HTR-8/SVneo (cell line): ENCODE measurements around the gene TAGLN2.

ENCODE experiments used
- DNase-seq: peaks from one replicate; pipeline ENCODE4 v3.0.0; 2011; ENCODE audit warnings: low spot score, mixed read lengths; ENCODE audit not compliant: insufficient read length
- FAIRE-seq: peaks from 2 replicates; lab custom pipeline; 2011; peaks lifted over from hg19 to GRCh38; lab: Jason Lieb, UNC

The TAGLN2 gene

DNA sequence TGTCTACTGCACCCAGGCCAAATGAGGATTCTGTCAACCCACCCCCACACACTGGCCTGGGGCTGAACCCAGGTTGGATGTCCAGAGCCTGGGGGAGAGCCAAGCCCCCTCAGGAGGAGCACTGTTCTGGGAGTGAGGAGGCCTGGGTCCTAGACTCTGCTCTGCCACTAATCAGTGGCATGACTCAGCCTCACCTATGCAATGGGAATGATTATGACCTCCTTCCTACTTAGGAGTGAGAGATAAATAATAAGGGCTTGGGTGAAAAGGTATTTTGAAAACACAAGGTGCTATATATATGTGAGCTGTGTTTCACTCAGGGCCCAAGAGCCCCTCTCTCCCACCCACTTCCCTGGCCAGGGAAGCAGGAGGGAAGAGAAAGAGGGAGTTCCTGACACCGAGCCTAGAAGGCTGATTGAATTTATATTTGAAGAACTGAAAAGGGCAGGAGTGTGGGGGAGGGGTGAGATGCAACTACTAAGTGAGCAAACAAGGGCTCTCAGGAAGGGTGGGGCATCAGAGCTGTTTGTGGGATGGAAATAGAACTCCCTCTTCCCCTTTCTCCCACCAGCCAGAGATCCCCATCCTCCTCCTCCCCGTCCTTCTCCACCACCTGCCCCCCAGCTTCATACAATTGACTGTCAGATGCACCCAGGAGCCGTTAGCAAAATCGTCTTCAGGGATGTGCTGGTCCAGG is 11.9 kb upstream of the TAGLN2 start:
- no peak for DNase-seq
- no peak for FAIRE-seq

DNA sequence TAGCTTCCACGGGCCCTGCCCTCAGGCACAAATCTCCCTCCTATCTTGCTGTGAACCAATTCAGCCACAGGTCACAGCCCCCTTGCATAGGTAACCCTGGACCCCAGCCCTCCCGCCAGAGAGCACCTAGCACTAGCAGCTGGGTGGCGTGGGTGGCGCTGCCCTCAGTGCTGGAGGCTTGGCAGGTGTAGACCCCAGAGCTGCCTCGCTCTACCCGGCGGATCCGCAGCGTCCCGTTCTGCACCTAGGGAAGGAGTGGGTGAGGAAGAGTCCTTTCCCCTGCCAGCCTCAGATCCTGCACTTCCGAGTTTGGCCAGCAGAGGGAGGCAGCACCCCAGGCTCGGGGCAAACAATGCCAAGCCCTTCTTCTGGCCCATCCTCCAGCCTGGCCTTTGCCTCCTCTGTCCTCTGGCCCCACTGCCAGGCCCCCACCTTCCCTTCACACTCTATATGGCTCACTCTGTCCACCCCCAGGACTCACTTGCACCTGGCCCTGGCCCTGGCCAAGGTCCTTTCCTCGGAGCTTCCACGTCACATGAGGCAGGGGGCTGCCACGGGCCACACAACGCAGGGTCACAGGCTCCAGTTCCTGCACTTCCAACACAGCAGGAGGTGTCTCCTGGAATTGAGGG is 11.1 kb upstream of the TAGLN2 start:
- peak; percentile 40 for FAIRE-seq
- peak; percentile 68 for DNase-seq

- no peak for FAIRE-seq
- no peak for DNase-seq
Observed at GRCh38 chr1:159935719-159936272, 10.5 kb upstream of the TAGLN2 start.

- DNase-seq (no peak), FAIRE-seq (no peak)
Observed at GRCh38 chr1:159935305-159935704, 10.0 kb upstream of the TAGLN2 start.

DNA sequence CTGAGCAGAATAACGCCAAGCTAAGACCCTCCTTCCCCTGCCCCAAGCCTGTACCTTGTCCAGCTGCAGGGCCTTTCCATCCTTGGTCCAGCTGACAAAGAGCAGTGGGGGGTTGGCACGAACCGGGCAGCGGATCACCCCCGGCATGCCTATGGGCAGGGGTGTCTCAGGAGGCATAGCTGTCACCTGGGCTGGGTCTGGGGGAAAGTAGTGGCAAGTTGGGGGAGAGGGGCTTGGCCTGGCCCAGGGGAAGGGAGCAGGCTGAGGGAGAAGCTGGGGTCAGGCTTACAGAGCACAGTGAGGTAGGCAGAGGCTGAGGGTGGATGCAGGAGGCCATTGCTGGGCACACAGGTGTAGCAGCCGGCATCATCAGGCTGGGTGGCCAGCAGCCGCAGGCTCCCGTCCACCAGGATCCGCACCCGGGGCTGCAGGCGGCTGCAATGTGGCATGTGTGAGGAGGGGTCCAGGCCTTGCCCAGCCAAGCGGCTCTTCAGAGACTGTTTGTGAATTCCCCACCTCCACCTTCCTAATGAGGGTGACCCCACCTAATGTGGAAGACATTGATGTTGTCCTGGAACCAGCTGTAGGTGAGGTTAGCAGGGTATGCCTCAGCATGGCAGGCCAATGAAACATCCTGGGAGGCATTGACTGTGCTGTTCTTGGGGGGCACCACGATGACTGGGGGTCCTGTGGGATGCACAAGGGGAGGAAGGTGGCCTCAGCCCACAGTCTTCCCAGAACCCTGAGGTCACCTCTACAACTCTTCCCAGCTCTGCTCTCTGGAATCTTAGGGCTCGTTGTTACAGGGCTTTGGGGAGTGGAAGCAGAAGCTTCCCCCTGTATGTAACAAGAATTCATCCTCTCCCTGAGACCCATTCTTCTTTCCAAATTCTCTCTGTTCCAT is 9.1 kb upstream of the TAGLN2 start:
- no peak for FAIRE-seq
- no peak for DNase-seq

GRCh38 chr1:159933347-159933746 is 8.0 kb upstream of the TAGLN2 start:
- DNase-seq (no peak), FAIRE-seq (no peak)

DNA sequence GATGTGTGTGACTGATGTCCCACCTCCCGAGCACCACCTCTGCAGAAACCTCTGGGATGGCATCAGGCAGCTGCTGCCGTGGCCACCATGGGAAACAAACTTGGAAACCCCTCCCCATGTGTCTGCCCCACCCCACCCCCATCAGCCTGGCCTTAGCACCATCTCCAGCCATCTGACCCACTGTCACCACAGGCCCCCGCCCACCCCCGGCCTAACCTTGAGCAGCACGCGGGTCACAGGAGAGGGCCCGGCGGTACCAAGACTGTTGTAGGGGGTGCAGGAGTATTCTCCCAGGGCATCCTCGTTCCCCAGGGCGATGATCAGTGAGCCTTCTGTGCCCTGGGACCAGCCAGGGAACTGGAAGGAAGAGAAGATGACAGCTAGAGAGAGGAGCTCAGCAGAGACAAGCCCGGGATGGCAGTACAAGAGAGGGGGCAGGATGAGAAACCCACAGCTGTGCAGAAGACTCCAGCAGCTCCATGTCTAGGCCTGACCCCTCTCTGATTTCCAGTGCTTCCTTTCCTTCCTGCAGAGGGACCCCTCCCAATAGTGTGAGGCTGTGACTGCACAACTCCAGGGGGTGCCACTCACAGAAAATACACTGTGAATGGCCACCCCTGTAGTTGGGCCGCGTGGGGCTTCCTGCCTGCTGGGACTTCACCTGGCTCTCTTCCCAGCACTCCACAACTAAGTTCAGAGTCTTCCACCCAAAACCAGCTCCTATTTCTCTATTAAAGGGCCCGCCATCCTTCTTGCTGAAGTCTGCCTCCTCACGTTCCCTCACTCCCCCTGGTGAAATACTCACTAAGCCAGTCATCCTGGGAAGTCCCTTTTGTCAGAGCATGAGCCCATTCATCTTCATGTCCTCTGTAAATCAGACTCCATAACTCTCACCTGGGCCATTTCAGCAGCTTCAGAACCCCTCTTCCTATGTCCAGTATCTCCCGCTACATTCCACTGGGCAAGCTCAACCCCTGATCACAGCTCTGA is 7.3 kb upstream of the TAGLN2 start:
- no peak for DNase-seq
- no peak for FAIRE-seq

DNA sequence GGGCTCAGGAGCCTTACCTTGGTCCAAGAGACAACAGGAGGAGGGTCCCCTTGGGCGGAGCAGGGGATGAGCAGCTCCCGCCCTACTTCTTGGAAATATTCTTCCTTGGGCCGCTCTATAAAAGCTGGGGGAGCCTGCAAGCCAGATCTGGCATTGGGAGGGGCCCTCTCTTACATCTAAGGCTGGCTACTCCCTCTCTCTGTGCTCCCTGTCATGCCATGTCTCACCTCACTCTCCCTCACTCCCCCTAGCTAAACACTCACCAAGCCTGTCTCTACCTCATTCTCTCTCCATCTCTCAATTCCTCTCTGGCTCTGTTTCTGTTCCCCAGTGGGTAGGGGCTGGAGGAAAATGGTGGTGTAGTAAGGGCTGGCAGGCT is 6.5 kb upstream of the TAGLN2 start:
- DNase-seq (no peak), FAIRE-seq (no peak)

DNA sequence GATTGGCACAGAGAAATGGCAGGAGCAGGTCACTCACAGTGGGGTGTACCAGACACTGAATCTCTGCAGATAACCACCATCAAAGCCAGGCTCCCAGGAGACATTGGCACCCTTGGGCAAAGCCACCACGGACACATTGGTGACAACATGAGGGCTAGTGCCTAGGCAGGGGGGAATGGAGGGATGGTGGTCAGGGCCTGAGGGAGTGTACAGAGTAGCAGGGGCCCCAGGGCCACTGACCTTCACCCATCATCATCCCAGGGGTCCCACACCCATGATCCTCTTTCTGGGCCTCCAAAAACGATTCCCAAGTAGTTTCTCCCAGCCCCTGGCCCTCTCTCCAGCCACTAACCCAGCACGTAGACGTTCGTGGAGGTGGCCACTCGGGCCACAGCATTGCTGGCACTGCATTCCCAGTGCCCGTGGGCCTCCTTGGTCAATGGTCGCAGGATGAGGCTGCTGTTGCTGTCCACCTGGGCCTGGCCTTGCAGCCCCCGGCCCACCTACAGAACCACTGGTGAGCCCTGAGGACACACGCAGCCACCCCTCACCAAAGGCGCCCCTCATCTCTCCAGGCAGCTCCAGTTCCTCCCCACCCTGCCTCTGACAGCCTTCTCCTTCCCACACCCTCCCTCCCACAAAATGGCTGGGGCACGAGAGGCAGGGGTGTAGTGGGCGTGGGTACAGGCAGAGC is 5.9 kb upstream of the TAGLN2 start:
- no peak for FAIRE-seq
- DNase-seq: no peak

DNA sequence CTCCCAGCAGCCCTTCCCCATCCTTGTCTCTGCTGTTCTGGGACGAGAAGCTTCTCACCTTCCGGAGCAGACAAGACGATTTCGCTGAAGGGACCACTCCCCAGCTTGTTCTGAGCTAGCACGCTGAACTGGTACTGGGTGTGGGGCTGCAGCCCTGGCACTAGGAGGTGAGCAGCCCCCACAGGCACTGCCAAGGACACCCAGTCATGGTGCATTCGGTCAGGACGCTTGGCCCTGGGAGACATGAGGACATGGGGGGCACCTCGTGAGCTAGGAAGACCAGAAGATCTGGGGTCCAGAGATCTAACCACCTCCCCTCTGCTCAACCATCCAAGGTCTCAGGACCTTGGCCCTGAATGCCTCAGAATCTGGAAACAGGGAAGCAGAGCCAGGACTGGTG is 5.3 kb upstream of the TAGLN2 start:
- no peak for DNase-seq

GRCh38 chr1:159930216-159930615 is 4.9 kb upstream of the TAGLN2 start:
- FAIRE-seq: no peak
- DNase-seq: no peak

More for the DNA sequence above, 5.3 kb upstream of the TAGLN2 start:
- no peak for FAIRE-seq

DNA sequence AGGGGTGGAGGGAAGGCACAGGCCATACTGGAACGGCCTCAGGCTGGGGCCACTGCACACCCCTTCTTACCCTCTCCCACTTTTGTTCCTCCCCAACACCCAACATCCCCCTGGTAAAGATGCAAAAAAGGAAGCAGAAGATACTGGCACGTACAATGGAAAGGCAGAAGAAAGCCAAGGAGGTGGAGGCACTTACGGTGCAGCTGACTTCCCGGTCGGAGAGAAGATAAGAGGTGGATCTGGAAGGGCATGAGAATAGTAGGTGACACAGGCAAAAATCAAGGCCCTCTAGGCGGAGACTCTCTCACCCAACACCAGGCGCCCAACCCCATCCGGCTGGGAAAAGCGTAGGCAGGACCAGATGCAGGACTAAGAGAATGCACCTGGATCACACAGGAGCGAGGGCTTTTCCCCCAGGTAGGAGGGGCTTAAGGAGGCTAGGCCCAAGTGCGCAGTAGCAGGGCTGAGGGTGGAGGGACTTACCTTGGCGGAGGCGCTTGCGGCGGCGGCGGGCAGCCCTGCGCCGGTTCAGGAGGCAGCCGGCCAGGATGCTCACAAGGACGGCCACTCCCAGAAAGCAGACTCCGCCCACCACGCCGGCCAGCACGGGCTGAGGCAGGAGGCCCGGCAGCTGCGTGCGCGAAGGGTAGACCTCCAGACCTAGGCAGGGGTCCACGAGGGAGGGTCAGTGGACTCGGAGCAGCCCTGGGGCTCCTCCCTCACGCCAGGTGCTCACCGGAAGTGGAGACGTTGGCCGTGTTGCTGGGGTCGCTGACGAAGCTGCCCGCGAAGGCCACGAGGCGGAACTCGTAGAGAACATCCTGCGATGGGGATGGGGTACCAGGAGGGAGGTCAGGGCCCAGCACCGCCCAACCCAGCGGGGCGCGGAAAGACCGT is 4.1 kb upstream of the TAGLN2 start:
- FAIRE-seq (no peak), DNase-seq (no peak)

- FAIRE-seq: no peak
- DNase-seq: no peak
Observed at GRCh38 chr1:159928491-159929050, 3.3 kb upstream of the TAGLN2 start.

- FAIRE-seq (no peak), DNase-seq (no peak)
Observed at GRCh38 chr1:159927849-159928431, 2.6 kb upstream of the TAGLN2 start.

GRCh38 chr1:159927211-159927848 is 2.0 kb upstream of the TAGLN2 start:
- DNase-seq: no peak

GRCh38 chr1:159925719-159926078 is 392 bp upstream of the TAGLN2 start:
- no peak for FAIRE-seq
- peak; percentile 43 for DNase-seq

More at GRCh38 chr1:159927211-159927848, 2.0 kb upstream of the TAGLN2 start:
- FAIRE-seq: no peak
